HepG2 (cell line): Measurements from ENCODE around the gene TMCO6. TPM values are rescaled to one million over a fixed set of nuclear protein-coding genes. Genes with fewer than 3 reads are reported as not detected.

Experiments
- ATAC-seq: fragments of 200-7000 bp; cut with Tn5 transposase; 3 replicates; pipeline ENCODE4 v1.9.1; 2020; ENCODE audit warnings: mild to moderate bottlenecking, moderate library complexity
- BruUV-seq: library from RNA; stranded (reverse); fragments of 400-500 nt; replicated peaks from 2 replicates; lab custom pipeline; 2021; lab: Mats Ljungman, UMichigan
- CTCF ChIA-PET: fragments of 300-600 bp; formaldehyde crosslinking; extraction: SDS; loops from one replicate; lab custom pipeline; 2021; ENCODE audit warnings: low total read pairs, inconsistent platforms, low intra/inter-chr PET ratio; lab: Yijun Ruan, JAX
- POLR2A ChIA-PET: fragments of 350-600 bp; sonication (Branson Sonifier 250); formaldehyde crosslinking; loops from one replicate; lab custom pipeline; 2020; ENCODE audit warnings: antibody characterized with exemption, inconsistent platforms; lab: Yijun Ruan, JAX
- DNase-seq: peaks from one replicate; pipeline ENCODE4 v3.0.0-alpha.2; 2015; ENCODE audit warnings: low spot score
- FAIRE-seq: peaks from 3 replicates; lab custom pipeline; 2011; peaks lifted over from hg19 to GRCh38; lab: Jason Lieb, UNC
- H2AFZ ChIP-seq: one replicate; pipeline ENCODE4 v1.6.1; 2011; ENCODE audit warnings: low read length, inconsistent platforms
- H3K27ac ChIP-seq: fragments of 300-600 bp; 3 replicates; pipeline ENCODE4 v1.8.0; 2011; ENCODE audit warnings: mixed run types, mild to moderate bottlenecking, mixed read lengths, low read length, inconsistent platforms; ENCODE audit not compliant: insufficient read depth; ENCODE audit errors: extremely low read length
- H3K27me3 ChIP-seq, 2 experiments: fragments of 200-600 bp in 1 of 2; 2 replicates in 1 of 2; 3 replicates in 1 of 2; pipeline versions ENCODE4 v1.6.0 to v1.8.0; 2011; ENCODE audit warnings: low read length in 2 of 2, mild to moderate bottlenecking in 2 of 2, moderate library complexity in 2 of 2, inconsistent platforms in 1 of 2; ENCODE audit not compliant: insufficient read depth in 2 of 2, control insufficient read depth in 1 of 2
- H3K36me3 ChIP-seq, 2 experiments: fragments of 200-600 bp in 1 of 2; replicated peaks in 1 of 2; 2 replicates in 1 of 2; 3 replicates in 1 of 2; pipeline versions ENCODE4 v1.5.1 to v1.8.0; 2011; ENCODE audit warnings: low read length in 2 of 2, inconsistent platforms in 1 of 2; ENCODE audit not compliant: insufficient read depth in 2 of 2, control insufficient read depth in 1 of 2
- H3K4me1 ChIP-seq: 2 replicates; pipeline ENCODE4 v1.5.1; 2012; ENCODE audit warnings: low read length, inconsistent platforms; ENCODE audit not compliant: insufficient read depth
- H3K4me2 ChIP-seq: 2 replicates; pipeline ENCODE4 v1.6.0; 2011; ENCODE audit warnings: low read depth, low read length, inconsistent platforms
- H3K4me3 ChIP-seq, 3 experiments: fragments of 200-600 bp in 1 of 3; sonication (generic), shearing (Covaris generic) in 1 of 3; replicated peaks in 1 of 3; 2 replicates each; pipeline ENCODE4 v1.5.1; 2011 to 2016; ENCODE audit warnings: low read length in 3 of 3, inconsistent platforms in 2 of 3, low read depth in 2 of 3, mild to moderate bottlenecking in 2 of 3, control low read depth in 1 of 3, mixed read lengths in 1 of 3; ENCODE audit not compliant: insufficient read depth in 1 of 3
- H3K79me2 ChIP-seq: one replicate; pipeline ENCODE4 v1.6.1; 2011; ENCODE audit warnings: low read length, inconsistent platforms; ENCODE audit not compliant: insufficient read depth
- H3K9ac ChIP-seq: 2 replicates; pipeline ENCODE4 v1.6.0; 2011; ENCODE audit warnings: mild to moderate bottlenecking, low read depth, low read length, inconsistent platforms; ENCODE audit not compliant: insufficient read depth
- H3K9me3 ChIP-seq: 2 replicates; pipeline ENCODE4 v1.5.1; 2012; ENCODE audit warnings: mild to moderate bottlenecking, low read length
- H4K20me1 ChIP-seq: 2 replicates; pipeline ENCODE4 v1.6.0; 2011; ENCODE audit warnings: inconsistent platforms, mild to moderate bottlenecking, low read length, moderate library complexity; ENCODE audit not compliant: insufficient read depth
- MAZ ChIP-seq, 2 experiments: sonication (generic) in 1 of 2; formaldehyde crosslinking in 1 of 2; IDR thresholded peaks; 2 replicates each; pipeline versions ENCODE4 v1.5.0 to v1.6.1; 2012 to 2020; ENCODE audit warnings: low read depth in 2 of 2, mild to moderate bottlenecking in 2 of 2, borderline replicate concordance in 1 of 2, improper control_type of control experiment in 1 of 2, low read length in 1 of 2, missing genetic modification reagents in 1 of 2, moderate library complexity in 1 of 2
- MLXIP ChIP-seq: sonication (generic); formaldehyde crosslinking; IDR thresholded peaks from 2 replicates; pipeline ENCODE4 v1.9.0; 2021; ENCODE audit warnings: missing genetic modification reagents, borderline replicate concordance
- NFKBIZ ChIP-seq: IDR thresholded peaks from 2 replicates; pipeline ENCODE4 v1.6.1; 2018; ENCODE audit warnings: missing genetic modification reagents, missing compliant biosample characterization
- NR2F2 ChIP-seq: IDR thresholded peaks from 2 replicates; pipeline ENCODE4 v1.6.1; 2012; ENCODE audit warnings: low read depth, inconsistent platforms, borderline replicate concordance
- ZNF329 ChIP-seq: sonication (generic); formaldehyde crosslinking; IDR thresholded peaks from 2 replicates; pipeline ENCODE4 v1.9.0; 2021; ENCODE audit warnings: low read depth, mild to moderate bottlenecking, missing genetic modification reagents
- ZNF333 ChIP-seq: sonication (generic); formaldehyde crosslinking; IDR thresholded peaks from 2 replicates; pipeline ENCODE4 v1.4.0; 2020; ENCODE audit warnings: mild to moderate bottlenecking, missing genetic modification reagents, borderline replicate concordance
- ZNF800 ChIP-seq: sonication (generic); formaldehyde crosslinking; IDR thresholded peaks from 2 replicates; pipeline ENCODE4 v1.4.0; 2020; ENCODE audit warnings: missing genetic modification reagents
- WGBS: methylation state at CpG from one replicate; pipeline ENCODE4 v1.1.6; 2017; ENCODE audit warnings: low lambda C conversion rate; 5-methylcytosine and 5-hydroxymethylcytosine counted together
- in situ Hi-C: cut with HindIII; loops from 2 replicates; pipeline ENCODE4 v1.10.0; 2017; ENCODE audit warnings: low pct_unique_long_range_greater_than_20kb; ENCODE audit not compliant: extremely low pct_ligation_motif_present
- intact Hi-C: fragments of 100-400 bp; cut with micrococcal nuclease; formaldehyde crosslinking; loops from one replicate; pipeline ENCODE4 v1.10.0; 2022; ENCODE audit not compliant: unreplicated experiment
- polyA plus RNA-seq, 8 experiments: library from polyadenylated mRNA; depleted of rRNA in 3 of 8; stranded (reverse) in 7 of 8; unstranded in 1 of 8; fragments of >200 nt; fragmentation: Illumina TruSeq in 4 of 8; extraction: Trizol in 4 of 8; gene quantifications; 2 replicates each; pipeline versions ENCODE4 v1.2.1 to v1.2.3, GENCODE V29; 2011 to 2016; ENCODE audit warnings: low read depth in 4 of 8, missing spikeins in 1 of 8, mixed read lengths in 1 of 8; ENCODE audit not compliant: insufficient read depth in 1 of 8
- total RNA-seq, 5 experiments: library from RNA; depleted of rRNA; stranded (reverse); fragments of >200 nt; fragmentation: Illumina TruSeq; extraction: Trizol; gene quantifications; 2 replicates each; pipeline ENCODE4 v1.2.3, GENCODE V29; 2016; ENCODE audit warnings: low read depth in 1 of 5
- TF ChIP-seq, protein P1 (sequence below): sonication (generic); IDR thresholded peaks from 2 replicates; pipeline ENCODE4 v1.6.1; 2016; ENCODE audit warnings: low read depth, borderline replicate concordance

The TMCO6 gene
- total and polyA plus RNA-seq, 2 of the 13 experiments (the other 11 are each of a cell fraction or from before 2014, with no cell fraction given), result 16.6 to 28.2 TPM

GRCh38 chr5:140690376-140690932 lies 51.2 kb downstream of the TMCO6 start:
- H3K9ac ChIP-seq, result peak overlapping the region; percentile 86
- H4K20me1 ChIP-seq, result no peaks in the 10 kb centered on the region
- CTCF ChIA-PET, result no interaction called here
- H3K4me2 ChIP-seq, result peak overlapping the region; percentile 89
- FAIRE-seq (no peak), DNase-seq (no peak), ATAC-seq (peak; percentile 52)
- peaks cover 34% of the 10 kb centered on the region for H3K79me2 ChIP-seq
- no peaks in the 10 kb centered on the region for H3K9me3 ChIP-seq
- peak overlapping the region; percentile 82 to 98 (median 87) for H3K4me3 ChIP-seq
- POLR2A ChIA-PET, result interaction anchor here (0.8 to 2.2 kb wide), 22 partner anchors 9 to 289 kb away, joined by 3 to 44 read pairs (median 8); partner anchors contain the start of genes ANKHD1, EIF4EBP3, IK and NDUFA2
- TF ChIP-seq ZNF329 (CRISPR knock-in tag) (no peak), ZNF800 (CRISPR knock-in tag) (no peak), NFKBIZ (CRISPR knock-in tag) (0 out of 2 replicates have a peak, but pooled peaks have one; percentile 4), MLXIP (no peak), ZNF333 (CRISPR knock-in tag) (0 out of 2 replicates have a peak, but pooled peaks have one; percentile 5), NR2F2 (no peak), MAZ (IDR thresholded peaks at IDR 0.05; ENCODE audit: borderline replicate concordance, low read depth, low read length) (no peak), MAZ (CRISPR knock-in tag; IDR thresholded peaks at IDR 0.05; ENCODE audit: low read depth) (0 out of 2 replicates have a peak, but pooled peaks have one; percentile 0)
- TF ChIP-seq, protein P1, sequence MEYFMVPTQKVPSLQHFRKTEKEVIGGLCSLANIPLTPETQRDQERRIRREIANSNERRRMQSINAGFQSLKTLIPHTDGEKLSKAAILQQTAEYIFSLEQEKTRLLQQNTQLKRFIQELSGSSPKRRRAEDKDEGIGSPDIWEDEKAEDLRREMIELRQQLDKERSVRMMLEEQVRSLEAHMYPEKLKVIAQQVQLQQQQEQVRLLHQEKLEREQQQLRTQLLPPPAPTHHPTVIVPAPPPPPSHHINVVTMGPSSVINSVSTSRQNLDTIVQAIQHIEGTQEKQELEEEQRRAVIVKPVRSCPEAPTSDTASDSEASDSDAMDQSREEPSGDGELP, result 0 out of 2 replicates have a peak, but pooled peaks have one; percentile 4
- peak overlapping the region; percentile 84 for H3K27ac ChIP-seq
- H3K36me3 ChIP-seq, result peaks cover 6 to 26% of the 10 kb centered on the region in 2 experiments
- in situ Hi-C loops, result no loop called here
- intact Hi-C loops, result loop anchor here (2.0 kb wide), 3 partner anchors 28 to 52 kb away; partner anchors contain the start of genes IK, NDUFA2 and TMCO6
- H2AFZ ChIP-seq, result peak overlapping the region; percentile 59
- WGBS, result 35% methylated on average over 8 of the region's 8 CpGs
- BruUV-seq, result TSS peak; percentile 74
- peaks cover 28% of the 10 kb centered on the region for H3K4me1 ChIP-seq
- no peaks in the 10 kb centered on the region; a peak in 1 of 5 replicates for H3K27me3 ChIP-seq
